Measurements from ENCODE around the gene FNTB.

Gene FNTB

DNA sequence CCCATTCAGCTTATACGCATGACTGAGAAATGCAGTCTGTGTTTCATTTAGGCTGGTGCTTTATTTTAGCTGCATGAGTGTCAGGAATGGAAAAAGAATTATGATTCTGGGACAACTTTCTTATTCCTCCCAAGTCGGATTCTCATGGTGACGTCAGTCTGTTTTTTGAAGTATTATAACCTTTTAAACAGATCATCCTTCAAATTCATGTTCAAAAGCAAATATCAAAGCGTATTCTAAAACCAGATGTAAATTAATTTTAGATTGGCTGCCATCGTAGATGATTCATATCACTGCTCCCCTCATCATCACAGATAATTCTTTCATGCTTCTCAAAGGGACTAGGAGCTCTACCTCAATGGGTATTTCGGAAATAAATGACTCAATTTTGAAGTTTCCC lies 15.0 kb downstream of the FNTB start:
- Histone ChIP-seq H4K20me1 (ENCODE audit: insufficient read depth, low read length) (peaks cover 3% of the 10 kb centered on the region; the same call in 1 of the 2 replicates), H3K79me2 (ENCODE audit: insufficient read depth, low read length) (no peaks in the 10 kb centered on the region), H3K27ac (ENCODE audit: low read length) (no peak overlapping the region), H3K9ac (ENCODE audit: low read depth, low read length) (no peak overlapping the region), H2AFZ (ENCODE audit: low read depth, low read length) (no peak overlapping the region), H3K9me3 (ENCODE audit: insufficient read depth, low read length, severe bottlenecking) (no peaks in the 10 kb centered on the region), H3K4me3 (ENCODE audit: low read depth in 1 of 2, low read length in 2 of 2) (no peak overlapping the region), H3K4me1 (ENCODE audit: insufficient read depth, low read length) (no peaks in the 10 kb centered on the region), H3K27me3 (ENCODE audit: insufficient read depth, low read length, poor library complexity) (no peaks in the 10 kb centered on the region), H3K36me3 (ENCODE audit: insufficient read depth, low read length) (no peaks in the 10 kb centered on the region; the same call in 1 of the 2 replicates), H3K4me2 (ENCODE audit: insufficient read depth, low read length) (no peak overlapping the region)
- DNase-seq (no peak), ATAC-seq (ENCODE audit: insufficient read depth, low read depth) (no peak)
- TF ChIP-seq, protein P1, sequence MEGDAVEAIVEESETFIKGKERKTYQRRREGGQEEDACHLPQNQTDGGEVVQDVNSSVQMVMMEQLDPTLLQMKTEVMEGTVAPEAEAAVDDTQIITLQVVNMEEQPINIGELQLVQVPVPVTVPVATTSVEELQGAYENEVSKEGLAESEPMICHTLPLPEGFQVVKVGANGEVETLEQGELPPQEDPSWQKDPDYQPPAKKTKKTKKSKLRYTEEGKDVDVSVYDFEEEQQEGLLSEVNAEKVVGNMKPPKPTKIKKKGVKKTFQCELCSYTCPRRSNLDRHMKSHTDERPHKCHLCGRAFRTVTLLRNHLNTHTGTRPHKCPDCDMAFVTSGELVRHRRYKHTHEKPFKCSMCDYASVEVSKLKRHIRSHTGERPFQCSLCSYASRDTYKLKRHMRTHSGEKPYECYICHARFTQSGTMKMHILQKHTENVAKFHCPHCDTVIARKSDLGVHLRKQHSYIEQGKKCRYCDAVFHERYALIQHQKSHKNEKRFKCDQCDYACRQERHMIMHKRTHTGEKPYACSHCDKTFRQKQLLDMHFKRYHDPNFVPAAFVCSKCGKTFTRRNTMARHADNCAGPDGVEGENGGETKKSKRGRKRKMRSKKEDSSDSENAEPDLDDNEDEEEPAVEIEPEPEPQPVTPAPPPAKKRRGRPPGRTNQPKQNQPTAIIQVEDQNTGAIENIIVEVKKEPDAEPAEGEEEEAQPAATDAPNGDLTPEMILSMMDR (IDR thresholded peaks at IDR 0.05; ENCODE audit: borderline replicate concordance, extremely low read depth, low read length, poor library complexity, severe bottlenecking) = no peak
- TF ChIP-seq EZH2 (IDR thresholded peaks at IDR 0.05; ENCODE audit: borderline replicate concordance, low read depth, low read length, severe bottlenecking) = no peak

DNA sequence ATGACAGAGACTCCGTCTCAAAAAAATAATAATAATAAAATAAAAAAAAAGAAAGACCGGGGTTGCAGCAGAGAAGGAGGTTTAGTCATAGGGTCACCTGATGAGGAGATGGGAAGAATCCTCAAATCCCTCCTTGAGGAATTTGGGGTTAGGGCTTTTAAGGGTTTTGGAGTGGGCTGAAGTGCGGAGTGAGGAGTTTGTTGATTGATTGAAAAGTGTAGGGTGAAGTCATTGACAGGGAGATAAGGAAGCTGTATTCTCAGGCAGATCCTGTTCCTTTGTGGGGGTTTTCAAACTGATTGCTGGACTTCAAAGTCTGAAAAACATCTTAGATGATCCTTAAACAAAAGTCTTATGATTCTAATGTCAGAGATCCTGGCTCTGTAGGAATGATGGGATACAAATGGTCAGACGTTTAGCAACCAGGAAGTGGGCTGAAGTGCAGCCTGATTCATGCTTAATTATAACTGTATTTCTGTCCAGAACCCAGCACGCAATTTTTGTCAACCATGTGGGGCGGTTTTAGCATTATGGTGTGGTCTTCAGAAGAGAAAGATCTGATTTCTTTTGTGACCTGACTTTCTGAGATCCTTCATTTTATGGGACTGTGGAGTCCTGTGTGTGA lies 16.0 kb downstream of the FNTB start:
- H3K27ac ChIP-seq (ENCODE audit: low read length) = no peak overlapping the region
- DNase-seq (no peak), ATAC-seq (ENCODE audit: insufficient read depth, low read depth) (no peak)
- H2AFZ ChIP-seq (ENCODE audit: low read depth, low read length) = no peak overlapping the region
- no peaks in the 10 kb centered on the region for H3K79me2 ChIP-seq (ENCODE audit: insufficient read depth, low read length)
- no peak for TF ChIP-seq EZH2 (IDR thresholded peaks at IDR 0.05; ENCODE audit: borderline replicate concordance, low read depth, low read length, severe bottlenecking)
- TF ChIP-seq, protein P1 (IDR thresholded peaks at IDR 0.05; ENCODE audit: borderline replicate concordance, extremely low read depth, low read length, poor library complexity, severe bottlenecking) = no peak
- no peaks in the 10 kb centered on the region for H3K9me3 ChIP-seq (ENCODE audit: insufficient read depth, low read length, severe bottlenecking)
- no peaks in the 10 kb centered on the region for H4K20me1 ChIP-seq (ENCODE audit: insufficient read depth, low read length)
- no peaks in the 10 kb centered on the region; the same call in 1 of the 2 replicates for H3K36me3 ChIP-seq (ENCODE audit: insufficient read depth, low read length)
- H3K27me3 ChIP-seq (ENCODE audit: insufficient read depth, low read length, poor library complexity) = no peaks in the 10 kb centered on the region
- no peak overlapping the region for H3K4me3 ChIP-seq (ENCODE audit: low read depth in 1 of 2, low read length in 2 of 2)
- no peak overlapping the region for H3K4me2 ChIP-seq (ENCODE audit: insufficient read depth, low read length)
- H3K4me1 ChIP-seq (ENCODE audit: insufficient read depth, low read length) = no peaks in the 10 kb centered on the region
- no peak overlapping the region for H3K9ac ChIP-seq (ENCODE audit: low read depth, low read length)

DNA sequence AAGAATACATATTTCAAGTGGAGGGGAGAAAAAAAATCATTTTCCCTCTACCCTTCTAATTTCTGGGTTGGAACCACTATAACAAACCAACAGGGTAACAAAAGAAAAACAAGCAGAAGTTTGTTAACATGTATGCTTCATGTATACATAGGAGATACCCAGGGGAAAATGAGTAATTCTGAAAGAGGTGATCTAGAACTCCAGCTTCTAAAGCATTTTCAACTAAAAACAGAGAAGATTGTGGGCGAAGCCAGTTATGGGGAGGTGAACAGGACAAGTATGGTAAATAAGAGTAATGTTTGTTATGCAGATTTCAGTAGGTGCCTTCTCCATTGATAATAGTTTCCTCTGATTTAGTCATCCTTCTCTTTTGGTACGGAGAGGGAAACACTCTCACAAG lies 16.7 kb downstream of the FNTB start:
- no peaks in the 10 kb centered on the region for H3K4me1 ChIP-seq (ENCODE audit: insufficient read depth, low read length)
- DNase-seq = no peak
- H3K27me3 ChIP-seq (ENCODE audit: insufficient read depth, low read length, poor library complexity) = no peaks in the 10 kb centered on the region
- TF ChIP-seq, protein P1 (IDR thresholded peaks at IDR 0.05; ENCODE audit: borderline replicate concordance, extremely low read depth, low read length, poor library complexity, severe bottlenecking) = no peak
- TF ChIP-seq EZH2 (IDR thresholded peaks at IDR 0.05; ENCODE audit: borderline replicate concordance, low read depth, low read length, severe bottlenecking) = no peak
- no peaks in the 10 kb centered on the region for H3K9me3 ChIP-seq (ENCODE audit: insufficient read depth, low read length, severe bottlenecking)
- H3K27ac ChIP-seq (ENCODE audit: low read length) = no peak overlapping the region
- no peak overlapping the region for H3K4me3 ChIP-seq (ENCODE audit: low read depth in 1 of 2, low read length in 2 of 2)
- H3K4me2 ChIP-seq (ENCODE audit: insufficient read depth, low read length) = no peak overlapping the region
- H3K36me3 ChIP-seq (ENCODE audit: insufficient read depth, low read length) = no peaks in the 10 kb centered on the region; the same call in 1 of the 2 replicates
- ATAC-seq (ENCODE audit: insufficient read depth, low read depth) = no peak
- no peak overlapping the region for H3K9ac ChIP-seq (ENCODE audit: low read depth, low read length)
- no peaks in the 10 kb centered on the region for H4K20me1 ChIP-seq (ENCODE audit: insufficient read depth, low read length)
- no peak overlapping the region for H2AFZ ChIP-seq (ENCODE audit: low read depth, low read length)
- H3K79me2 ChIP-seq (ENCODE audit: insufficient read depth, low read length) = no peaks in the 10 kb centered on the region

All from DND-41 (cell line).